PFSK-1 (cell line): ENCODE results near the gene RAX.

Experiments
- FOXP2 ChIP-seq: optimal IDR thresholded peaks from 2 replicates; pipeline ENCODE3; 2011; ENCODE audit warnings: borderline replicate concordance, control low read depth, inconsistent platforms; ENCODE audit not compliant: insufficient read depth; ENCODE audit errors: extremely low read length, extremely low read depth
- POLR2AphosphoS5 ChIP-seq: IDR thresholded peaks from 2 replicates; pipeline ENCODE4 v1.6.1; 2012; ENCODE audit warnings: low read depth, mild to moderate bottlenecking, control low read depth, low read length, moderate library complexity
- REST ChIP-seq, 2 experiments: IDR thresholded peaks; 2 replicates each; pipeline versions ENCODE4 v1.6.1 to v1.8.0; 2011 to 2012; ENCODE audit warnings: low read depth in 2 of 2, low read length in 2 of 2, control low read depth in 1 of 2, inconsistent platforms in 1 of 2, mild to moderate bottlenecking in 1 of 2, moderate library complexity in 1 of 2; ENCODE audit not compliant: insufficient read depth in 1 of 2
- SIN3A ChIP-seq: IDR thresholded peaks from 2 replicates; pipeline ENCODE4 v1.6.1; 2012; ENCODE audit warnings: mild to moderate bottlenecking, low read length, moderate library complexity, borderline replicate concordance; ENCODE audit not compliant: insufficient read depth
- TAF1 ChIP-seq: IDR thresholded peaks from 2 replicates; pipeline ENCODE4 v1.6.1; 2012; ENCODE audit warnings: low read length, control low read depth, borderline replicate concordance; ENCODE audit not compliant: insufficient read depth

RAX gene

GRCh38 chr18:59286341-59286740, 13.1 kb upstream of the RAX start:
- TF ChIP-seq REST (IDR thresholded peaks at IDR 0.05; ENCODE audit: insufficient read depth in 1 of 2, low read depth in 2 of 2, low read length in 2 of 2) (no peak), SIN3A (no peak), FOXP2 (no peak), TAF1 (no peak), POLR2AphosphoS5 (no peak)

- TF ChIP-seq REST (IDR thresholded peaks at IDR 0.05; ENCODE audit: insufficient read depth in 1 of 2, low read depth in 2 of 2, low read length in 2 of 2) (no peak), SIN3A (no peak), POLR2AphosphoS5 (no peak), FOXP2 (no peak), TAF1 (no peak)
Measured at GRCh38 chr18:59282341-59282740, 9.1 kb upstream of the RAX start.

GRCh38 chr18:59279722-59280121, 6.5 kb upstream of the RAX start:
- TF ChIP-seq FOXP2 (no peak), SIN3A (no peak), TAF1 (no peak), REST (IDR thresholded peaks at IDR 0.05; ENCODE audit: insufficient read depth in 1 of 2, low read depth in 2 of 2, low read length in 2 of 2) (no peak), POLR2AphosphoS5 (no peak)

- TF ChIP-seq SIN3A (no peak), FOXP2 (no peak), REST (IDR thresholded peaks at IDR 0.05; ENCODE audit: insufficient read depth in 1 of 2, low read depth in 2 of 2, low read length in 2 of 2) (no peak), TAF1 (no peak), POLR2AphosphoS5 (no peak)
Measured at GRCh38 chr18:59279193-59279592, 5.9 kb upstream of the RAX start.

GRCh38 chr18:59278793-59279192, 5.5 kb upstream of the RAX start:
- TF ChIP-seq FOXP2: no peak
